Gastroesophageal sphincter (tissue), 3 donors: ENCODE measurements around the gene HOXC10.

Experiments used
- EP300 ChIP-seq: sonication (generic); formaldehyde crosslinking; IDR thresholded peaks from one replicate; pipeline ENCODE4 v1.6.1; 2017; ENCODE audit warnings: antibody characterized with exemption, mild to moderate bottlenecking
- POLR2A ChIP-seq, 2 donors: fragments of 450-650 bp; IDR thresholded peaks; one replicate each; pipeline ENCODE4 v1.6.1; 2017; ENCODE audit warnings: antibody characterized with exemption in 2 of 2, mild to moderate bottlenecking in 2 of 2, moderate library complexity in 1 of 2
- POLR2AphosphoS5 ChIP-seq: sonication (generic); formaldehyde crosslinking; IDR thresholded peaks from one replicate; pipeline ENCODE4 v1.6.1; 2017; ENCODE audit warnings: antibody characterized with exemption
- TF ChIP-seq, protein P1 (sequence below), 4 experiments: fragments of 200-600 bp in 2 of 4; fragments of 450-650 bp in 2 of 4; sonication (generic) in 1 of 4; IDR thresholded peaks; one replicate each; pipeline ENCODE4 v1.5.1; 2017 to 2019; ENCODE audit warnings: antibody characterized with exemption in 4 of 4, mild to moderate bottlenecking in 2 of 4, moderate library complexity in 2 of 4

- TF ChIP-seq, protein P1, sequence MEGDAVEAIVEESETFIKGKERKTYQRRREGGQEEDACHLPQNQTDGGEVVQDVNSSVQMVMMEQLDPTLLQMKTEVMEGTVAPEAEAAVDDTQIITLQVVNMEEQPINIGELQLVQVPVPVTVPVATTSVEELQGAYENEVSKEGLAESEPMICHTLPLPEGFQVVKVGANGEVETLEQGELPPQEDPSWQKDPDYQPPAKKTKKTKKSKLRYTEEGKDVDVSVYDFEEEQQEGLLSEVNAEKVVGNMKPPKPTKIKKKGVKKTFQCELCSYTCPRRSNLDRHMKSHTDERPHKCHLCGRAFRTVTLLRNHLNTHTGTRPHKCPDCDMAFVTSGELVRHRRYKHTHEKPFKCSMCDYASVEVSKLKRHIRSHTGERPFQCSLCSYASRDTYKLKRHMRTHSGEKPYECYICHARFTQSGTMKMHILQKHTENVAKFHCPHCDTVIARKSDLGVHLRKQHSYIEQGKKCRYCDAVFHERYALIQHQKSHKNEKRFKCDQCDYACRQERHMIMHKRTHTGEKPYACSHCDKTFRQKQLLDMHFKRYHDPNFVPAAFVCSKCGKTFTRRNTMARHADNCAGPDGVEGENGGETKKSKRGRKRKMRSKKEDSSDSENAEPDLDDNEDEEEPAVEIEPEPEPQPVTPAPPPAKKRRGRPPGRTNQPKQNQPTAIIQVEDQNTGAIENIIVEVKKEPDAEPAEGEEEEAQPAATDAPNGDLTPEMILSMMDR (IDR thresholded peaks at IDR 0.05) = no peak
- TF ChIP-seq POLR2A (IDR thresholded peaks at IDR 0.05) = no peak
- no peak for TF ChIP-seq POLR2AphosphoS5
- TF ChIP-seq EP300 = no peak
Measured at GRCh38 chr12:53975479-53976152, 9.3 kb upstream of the HOXC10 start.
